Breast epithelium (tissue), 4 donors: Measurements from ENCODE around the gene GPR137C. TPM values are rescaled to one million over a fixed set of nuclear protein-coding genes. Genes with fewer than 3 reads are reported as not detected.
"Not testable (repeated sequence)": the region's sequence is repeated elsewhere in the genome, so short reads cannot be mapped to it uniquely, and the experiment has no call there.

Experiments used
- DNase-seq, 2 donors: peaks; one replicate each; pipeline ENCODE4 v3.0.0-alpha.2; 2019; ENCODE audit warnings: low spot score in 2 of 2
- H3K27ac ChIP-seq, 2 donors: fragments of 200-600 bp; sonication (generic) in 1 of 2; one replicate each; pipeline ENCODE4 v1.5.1; 2016 to 2019; ENCODE audit warnings: mild to moderate bottlenecking in 1 of 2
- H3K27me3 ChIP-seq, 2 donors: fragments of 200-600 bp; sonication (generic) in 1 of 2; one replicate each; pipeline versions ENCODE4 v1.5.1 to v1.6.0; 2017 to 2019; ENCODE audit warnings: control low read depth in 1 of 2, mild to moderate bottlenecking in 1 of 2
- H3K36me3 ChIP-seq: fragments of 200-600 bp; one replicate; pipeline ENCODE4 v1.5.1; 2019
- H3K4me1 ChIP-seq, 2 donors: fragments of 200-600 bp; sonication (generic); one replicate each; pipeline ENCODE4 v1.5.1; 2016 to 2019; ENCODE audit warnings: control low read depth in 1 of 2
- H3K4me3 ChIP-seq, 3 donors: fragments of 200-600 bp; sonication (generic); 1 replicate in 2 of 3; 2 replicates in 1 of 3; pipeline ENCODE4 v1.5.1; 2016 to 2019; ENCODE audit warnings: mild to moderate bottlenecking in 3 of 3, moderate library complexity in 2 of 3
- H3K9me3 ChIP-seq, 2 donors: fragments of 200-600 bp; sonication (generic) in 1 of 2; one replicate each; pipeline ENCODE4 v1.5.1; 2016 to 2019; ENCODE audit warnings: control low read depth in 1 of 2
- POLR2A ChIP-seq: fragments of 450-650 bp; IDR thresholded peaks from one replicate; pipeline ENCODE4 v1.6.1; 2016; ENCODE audit warnings: antibody characterized with exemption, mild to moderate bottlenecking, moderate library complexity
- POLR2AphosphoS5 ChIP-seq, 3 donors: sonication (generic); formaldehyde crosslinking; IDR thresholded peaks; one replicate each; pipeline ENCODE4 v1.6.1; 2017; ENCODE audit warnings: antibody characterized with exemption in 3 of 3
- intact Hi-C: fragments of 100-400 bp; cut with DNase I; formaldehyde crosslinking; loops from one replicate; pipeline ENCODE4 v1.15.1; 2023; ENCODE audit warnings: low total_unique reads
- total RNA-seq, 3 donors: library from RNA; depleted of rRNA; stranded (reverse); fragments of >200 nt; gene quantifications; one replicate each; pipeline ENCODE4 v1.1.0, GENCODE V29; 2016
- TF ChIP-seq, protein P1 (sequence below), 3 donors: fragments of 450-650 bp; IDR thresholded peaks; one replicate each; pipeline ENCODE4 v1.5.1; 2016 to 2017; ENCODE audit warnings: antibody characterized with exemption in 3 of 3, mild to moderate bottlenecking in 3 of 3, moderate library complexity in 3 of 3

GPR137C gene
- total RNA-seq, 3 donors from 2014 or later, result 0.33 to 1.2 (median 0.80) TPM

DNA sequence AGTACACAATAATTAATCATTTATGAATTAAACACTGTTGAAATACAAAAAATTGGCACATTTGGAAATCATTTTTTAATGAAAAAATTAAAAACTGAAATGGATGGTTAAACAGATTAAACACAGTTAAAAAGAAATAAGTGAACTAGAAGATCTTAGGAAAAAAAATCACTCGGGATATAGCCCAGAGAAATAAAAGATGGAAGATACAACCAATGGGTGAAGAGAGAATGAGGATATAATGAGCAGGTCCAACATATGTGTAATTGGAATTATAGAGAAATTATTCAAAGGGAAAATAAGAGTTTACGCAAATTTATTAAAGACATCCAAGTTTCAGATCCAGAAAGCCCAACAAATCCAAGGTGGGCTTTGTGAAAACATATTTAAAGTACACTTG is 6.1 kb downstream of the GPR137C start:
- Histone ChIP-seq H3K36me3 (no peaks in the 10 kb centered on the region), H3K4me3 (no peak overlapping the region), H3K9me3 (peaks cover 0 to 10% of the 10 kb centered on the region in 2 donors), H3K27ac (no peak overlapping the region), H3K4me1 (no peaks in the 10 kb centered on the region), H3K27me3 (no peaks in the 10 kb centered on the region)
- intact Hi-C loops, result loop anchor here (10.0 kb wide), 1 partner anchor 146 kb away; the partner anchor contains the start of gene PSMC6
- TF ChIP-seq, protein P1, sequence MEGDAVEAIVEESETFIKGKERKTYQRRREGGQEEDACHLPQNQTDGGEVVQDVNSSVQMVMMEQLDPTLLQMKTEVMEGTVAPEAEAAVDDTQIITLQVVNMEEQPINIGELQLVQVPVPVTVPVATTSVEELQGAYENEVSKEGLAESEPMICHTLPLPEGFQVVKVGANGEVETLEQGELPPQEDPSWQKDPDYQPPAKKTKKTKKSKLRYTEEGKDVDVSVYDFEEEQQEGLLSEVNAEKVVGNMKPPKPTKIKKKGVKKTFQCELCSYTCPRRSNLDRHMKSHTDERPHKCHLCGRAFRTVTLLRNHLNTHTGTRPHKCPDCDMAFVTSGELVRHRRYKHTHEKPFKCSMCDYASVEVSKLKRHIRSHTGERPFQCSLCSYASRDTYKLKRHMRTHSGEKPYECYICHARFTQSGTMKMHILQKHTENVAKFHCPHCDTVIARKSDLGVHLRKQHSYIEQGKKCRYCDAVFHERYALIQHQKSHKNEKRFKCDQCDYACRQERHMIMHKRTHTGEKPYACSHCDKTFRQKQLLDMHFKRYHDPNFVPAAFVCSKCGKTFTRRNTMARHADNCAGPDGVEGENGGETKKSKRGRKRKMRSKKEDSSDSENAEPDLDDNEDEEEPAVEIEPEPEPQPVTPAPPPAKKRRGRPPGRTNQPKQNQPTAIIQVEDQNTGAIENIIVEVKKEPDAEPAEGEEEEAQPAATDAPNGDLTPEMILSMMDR (IDR thresholded peaks at IDR 0.05), result no peak
- TF ChIP-seq POLR2AphosphoS5 (IDR thresholded peaks at IDR 0.05) (no peak), POLR2A (no peak)
- DNase-seq, result no peak

DNA sequence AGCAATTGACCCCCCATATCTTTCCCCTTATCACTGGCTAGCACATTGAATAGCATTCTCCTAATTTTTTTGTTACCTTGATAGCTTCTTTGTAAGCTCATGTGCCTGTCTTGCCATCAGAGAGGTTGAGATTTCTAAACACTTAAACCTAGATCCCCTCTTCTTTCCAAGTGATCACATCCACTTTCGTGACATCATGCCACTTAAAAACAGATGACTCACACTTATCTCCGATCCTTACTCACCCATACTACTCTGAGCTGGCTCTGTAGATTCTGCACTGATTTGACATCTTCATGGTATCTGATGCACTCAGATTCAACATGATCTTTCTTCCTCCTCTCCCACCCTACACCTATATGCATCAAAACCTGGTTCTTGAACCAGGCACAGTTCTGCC is 10.5 kb downstream of the GPR137C start:
- no peaks in the 10 kb centered on the region for H3K27me3 ChIP-seq
- no peaks in the 10 kb centered on the region for H3K36me3 ChIP-seq
- H3K4me3 ChIP-seq, result no peak overlapping the region
- intact Hi-C loops, result no loop called here
- TF ChIP-seq POLR2A, result no peak
- TF ChIP-seq, protein P1 (IDR thresholded peaks at IDR 0.05), result no peak
- no peak for TF ChIP-seq POLR2AphosphoS5 (IDR thresholded peaks at IDR 0.05)
- no peak for DNase-seq
- H3K27ac ChIP-seq, result no peak overlapping the region
- peaks cover 0 to 10% of the 10 kb centered on the region in 2 donors for H3K9me3 ChIP-seq
- H3K4me1 ChIP-seq, result no peaks in the 10 kb centered on the region

DNA sequence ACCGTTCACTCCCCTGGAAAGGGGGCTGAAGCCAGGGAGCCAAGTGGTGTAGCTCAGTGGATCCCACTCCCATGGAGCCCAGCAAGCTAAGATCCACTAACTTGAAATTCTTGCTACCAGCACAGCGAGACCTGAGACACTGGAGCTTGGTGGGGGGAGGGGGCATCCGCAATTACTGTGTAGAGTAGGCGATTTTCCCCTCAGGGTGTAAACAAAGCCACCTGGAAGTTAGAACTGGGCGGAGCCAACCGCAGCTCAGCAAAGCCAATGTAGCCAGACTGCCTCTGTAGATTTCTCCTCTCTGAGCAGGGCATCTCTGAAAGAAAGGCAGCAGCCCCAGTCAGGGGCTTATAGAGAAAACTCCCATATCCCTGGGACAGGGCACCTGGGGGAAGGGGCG is 15.8 kb downstream of the GPR137C start:
- intact Hi-C loops, DNase-seq: not testable (repeated sequence)
- peaks cover 30 to 39% of the 10 kb centered on the region in 2 donors for H3K9me3 ChIP-seq

DNA sequence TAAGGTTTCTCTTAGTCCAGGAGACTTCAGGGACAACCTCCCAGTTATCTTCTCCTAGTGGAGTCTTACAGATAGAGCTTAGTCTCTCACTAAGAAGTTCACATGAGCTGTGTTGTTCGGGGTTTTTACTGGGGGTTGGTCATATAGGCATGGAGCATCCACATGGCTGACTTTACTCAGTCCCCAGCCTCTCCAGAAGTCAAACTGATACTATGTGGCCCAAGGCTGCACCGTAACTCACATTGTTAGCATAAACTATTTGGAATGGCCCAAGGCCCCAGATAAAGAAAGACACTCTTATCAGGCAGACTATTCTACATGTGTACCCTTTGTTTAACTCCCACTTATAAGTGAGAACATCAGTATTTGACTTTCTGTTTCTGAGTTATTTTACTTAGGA is 23.2 kb downstream of the GPR137C start:
- no peaks in the 10 kb centered on the region for H3K27me3 ChIP-seq
- intact Hi-C loops, result no loop called here
- H3K27ac ChIP-seq, result no peak overlapping the region
- no peak for DNase-seq
- no peak overlapping the region for H3K4me3 ChIP-seq
- no peaks in the 10 kb centered on the region for H3K4me1 ChIP-seq
- H3K36me3 ChIP-seq, result no peaks in the 10 kb centered on the region
- TF ChIP-seq POLR2A (no peak), POLR2AphosphoS5 (IDR thresholded peaks at IDR 0.05) (no peak)
- TF ChIP-seq, protein P1 (IDR thresholded peaks at IDR 0.05), result no peak
- H3K9me3 ChIP-seq, result peaks cover 17 to 22% of the 10 kb centered on the region in 2 donors

More for the DNA sequence above, 15.8 kb downstream of the GPR137C start:
- not testable (repeated sequence) for H3K36me3 ChIP-seq, H3K27ac ChIP-seq, H3K27me3 ChIP-seq, H3K4me3 ChIP-seq, H3K4me1 ChIP-seq

DNA sequence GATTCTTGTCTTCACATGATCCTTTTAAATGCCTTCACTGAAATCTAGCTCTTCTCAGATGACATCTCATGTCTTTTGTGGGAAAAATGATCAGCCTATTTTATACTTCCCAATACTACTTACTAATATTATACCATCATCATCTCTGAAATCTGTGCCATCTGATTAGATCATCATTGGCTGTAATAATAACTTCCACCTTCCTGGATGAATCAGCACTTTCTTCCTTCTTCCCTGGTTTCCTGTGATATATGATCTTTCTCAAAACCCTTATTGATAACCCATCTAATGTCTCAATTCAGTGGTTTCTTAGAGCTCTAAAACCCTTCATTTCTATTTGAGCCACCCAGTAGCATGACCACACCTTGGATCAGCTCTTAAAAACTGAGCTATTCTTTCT is 30.9 kb downstream of the GPR137C start:
- intact Hi-C loops, result no loop called here

More for the DNA sequence above, 30.9 kb downstream of the GPR137C start:
- no peaks in the 10 kb centered on the region for H3K9me3 ChIP-seq
- no peaks in the 10 kb centered on the region for H3K4me1 ChIP-seq
- H3K4me3 ChIP-seq, result no peak overlapping the region
- H3K27ac ChIP-seq, result no peak overlapping the region
- H3K36me3 ChIP-seq, result no peaks in the 10 kb centered on the region
- DNase-seq, result no peak
- TF ChIP-seq, protein P1 (IDR thresholded peaks at IDR 0.05), result no peak
- TF ChIP-seq POLR2AphosphoS5 (IDR thresholded peaks at IDR 0.05), result no peak
- TF ChIP-seq POLR2A, result no peak
- H3K27me3 ChIP-seq, result no peaks in the 10 kb centered on the region
